Common myeloid progenitor, CD34-positive (primary cell): Measurements from ENCODE around the gene ZNF644. TPM values are rescaled to one million over a fixed set of nuclear protein-coding genes. Genes with fewer than 3 reads are reported as not detected.
"Not testable (repeated sequence)": the region's sequence is repeated elsewhere in the genome, so short reads cannot be mapped to it uniquely, and the experiment has no call there.

Source experiments
- CTCF ChIA-PET: fragments of 350-600 bp; sonication (Branson Sonifier 250); formaldehyde crosslinking; loops from one replicate; lab custom pipeline; 2021; ENCODE audit warnings: antibody characterized with exemption; lab: Charles Lee
- POLR2A ChIA-PET: fragments of 350-600 bp; sonication (Branson Sonifier 250); formaldehyde crosslinking; loops from one replicate; lab custom pipeline; 2021; ENCODE audit warnings: antibody characterized with exemption; lab: Charles Lee
- DNase-seq, 3 donors: peaks; one replicate each; pipeline versions ENCODE4 v3.0.0 to v3.0.0-alpha.2; 2013
- H3K27ac ChIP-seq, 2 experiments: 1 replicate in 1 of 2; 2 replicates in 1 of 2; pipeline ENCODE4 v1.7.0; 2013; ENCODE audit warnings: inconsistent platforms in 2 of 2, low read length in 2 of 2, mild to moderate bottlenecking in 2 of 2, low read depth in 1 of 2, moderate library complexity in 1 of 2; ENCODE audit not compliant: severe bottlenecking in 2 of 2, insufficient read depth in 1 of 2, poor library complexity in 1 of 2
- H3K27me3 ChIP-seq, 5 experiments: replicated peaks in 2 of 5; 1 replicate in 3 of 5; 2 replicates in 2 of 5; pipeline versions ENCODE4 v1.6.1 to v1.7.0; 2013; ENCODE audit warnings: low read length in 4 of 5, mild to moderate bottlenecking in 2 of 5, moderate library complexity in 2 of 5, inconsistent platforms in 1 of 5; ENCODE audit not compliant: insufficient read depth in 5 of 5, control insufficient read depth in 4 of 5
- H3K36me3 ChIP-seq, 4 experiments: 1 replicate in 2 of 4; 2 replicates in 2 of 4; pipeline versions ENCODE4 v1.6.1 to v1.7.0; 2013; ENCODE audit warnings: low read length in 3 of 4, control low read depth in 1 of 4, mild to moderate bottlenecking in 1 of 4; ENCODE audit not compliant: control insufficient read depth in 4 of 4, insufficient read depth in 4 of 4
- H3K4me1 ChIP-seq, 4 experiments: 1 replicate in 3 of 4; 2 replicates in 1 of 4; pipeline versions ENCODE4 v1.6.1 to v1.7.1; 2013; ENCODE audit warnings: low read length in 3 of 4, mild to moderate bottlenecking in 3 of 4, control low read depth in 1 of 4, inconsistent platforms in 1 of 4, moderate library complexity in 1 of 4; ENCODE audit not compliant: control insufficient read depth in 4 of 4, insufficient read depth in 4 of 4; ENCODE audit errors: control extremely low read depth in 1 of 4
- H3K4me3 ChIP-seq, 7 experiments: 1 replicate in 4 of 7; 2 replicates in 3 of 7; pipeline versions ENCODE4 v1.5.1 to v1.7.0; 2013; ENCODE audit warnings: mild to moderate bottlenecking in 7 of 7, low read length in 6 of 7, moderate library complexity in 6 of 7, inconsistent platforms in 2 of 7, low read depth in 2 of 7, control low read depth in 1 of 7; ENCODE audit not compliant: insufficient read depth in 4 of 7, control insufficient read depth in 1 of 7; ENCODE audit errors: extremely low read depth in 1 of 7
- H3K9me3 ChIP-seq, 5 experiments: 1 replicate in 4 of 5; 2 replicates in 1 of 5; pipeline versions ENCODE4 v1.6.1 to v1.7.1; 2013; ENCODE audit warnings: low read length in 4 of 5, mild to moderate bottlenecking in 2 of 5, inconsistent platforms in 1 of 5, low read depth in 1 of 5, moderate library complexity in 1 of 5; ENCODE audit not compliant: control insufficient read depth in 4 of 5, insufficient read depth in 2 of 5; ENCODE audit errors: control extremely low read depth in 1 of 5
- WGBS: methylation state at CpG from one replicate; pipeline ENCODE4 v1.1.5; 2013; ENCODE audit not compliant: insufficient coverage; 5-methylcytosine and 5-hydroxymethylcytosine counted together
- polyA plus RNA-seq: library from polyadenylated mRNA; unstranded; fragments of 120-200 nt; gene quantifications from one replicate; pipeline ENCODE4 v1.2.1, GENCODE V29; 2013

The ZNF644 gene
- 30.8 TPM for polyA plus RNA-seq

GRCh38 chr1:91021686-91022517, at the start of gene ZNF644:
Gene ZNF644, minus strand, starts transcription at chr1:91022035. Its CDS starts 39,682 bp downstream, at chr1:90982353.
- Histone ChIP-seq H3K27me3 (no peaks in the 10 kb centered on the region), H3K4me1 (peaks cover 13 to 44% (median 30%) of the 10 kb centered on the region in 4 experiments), H3K36me3 (peaks cover 0 to 5% (median 0%) of the 10 kb centered on the region in 4 experiments), H3K4me3 (peak within 1 kb of the TSS; percentile 83 to 98 (median 92)), H3K9me3 (no peaks in the 10 kb centered on the region), H3K27ac (peak within 1 kb of the TSS; percentile 98 to 99)
- peak; percentile 84 to 92 (median 92) for DNase-seq
- POLR2A ChIA-PET = interaction anchor here (1.0 kb wide), 1 partner anchor 9 kb away, joined by 3 read pairs; no protein-coding TSS in a partner anchor
- CTCF ChIA-PET = interaction anchor here (1.4 to 2.0 kb wide), 2 partner anchors 11 to 143 kb away, joined by 5 to 6 read pairs; no protein-coding TSS in a partner anchor
- under 1% methylated on average over 59 of the region's 70 CpGs for WGBS

GRCh38 chr1:91070298-91070697, 48.5 kb upstream of the ZNF644 start:
- Histone ChIP-seq H3K27ac (no peak overlapping the region), H3K9me3 (no peaks in the 10 kb centered on the region), H3K27me3 (peaks cover 0 to 2% (median 0%) of the 10 kb centered on the region in 5 experiments), H3K4me3 (peak overlapping the region in 1 of 7 experiments; percentile 4), H3K4me1 (peaks cover 0 to 2% (median under 1%) of the 10 kb centered on the region in 4 experiments), H3K36me3 (no peaks in the 10 kb centered on the region)
- DNase-seq = no peak
- CTCF ChIA-PET = interaction anchor here (1.2 to 1.3 kb wide), 2 partner anchors 9 to 96 kb away, joined by 3 read pairs; no protein-coding TSS in a partner anchor
- WGBS = 100% methylated on average over 3 of the region's 3 CpGs
- POLR2A ChIA-PET = no interaction called here

DNA sequence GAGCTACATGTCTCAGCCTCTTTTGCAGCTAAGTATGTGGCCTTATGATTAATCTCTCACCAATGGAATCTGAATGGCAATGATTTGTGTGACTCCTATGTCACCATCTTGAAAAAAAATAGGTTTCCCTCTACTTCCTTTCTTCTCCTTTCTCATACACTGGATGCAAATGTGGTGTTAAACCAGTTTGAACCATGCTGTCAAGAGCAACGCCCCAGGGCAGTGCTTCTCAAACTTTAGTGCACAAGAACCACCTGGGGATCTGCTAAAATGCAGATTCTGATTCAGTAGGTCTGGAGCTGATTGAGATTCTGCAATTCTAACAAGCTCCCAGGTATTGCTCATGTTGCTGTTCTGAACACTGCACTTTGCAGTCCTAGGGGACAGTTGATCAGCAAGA, 44.7 kb upstream of the ZNF644 start:
- POLR2A ChIA-PET = no interaction called here
- Histone ChIP-seq H3K4me1 (no peaks in the 10 kb centered on the region), H3K36me3 (no peaks in the 10 kb centered on the region), H3K4me3 (no peak overlapping the region), H3K27me3 (peaks cover 0 to 2% (median 0%) of the 10 kb centered on the region in 5 experiments), H3K9me3 (peaks cover 0 to 5% (median 0%) of the 10 kb centered on the region in 5 experiments), H3K27ac (no peak overlapping the region)
- DNase-seq = no peak
- CTCF ChIA-PET = no interaction called here
- WGBS = 83% methylated on average over 1 of the region's 1 CpG

GRCh38 chr1:91065337-91065736, 43.5 kb upstream of the ZNF644 start:
- H3K36me3 ChIP-seq = no peaks in the 10 kb centered on the region
- POLR2A ChIA-PET = no interaction called here
- H3K27me3 ChIP-seq = peaks cover 0 to 2% (median 0%) of the 10 kb centered on the region in 5 experiments
- no peaks in the 10 kb centered on the region for H3K4me1 ChIP-seq
- WGBS = 97% methylated on average over 4 of the region's 4 CpGs
- DNase-seq = no peak
- CTCF ChIA-PET = no interaction called here
- H3K9me3 ChIP-seq = peaks cover 0 to 5% (median 0%) of the 10 kb centered on the region in 5 experiments
- no peak overlapping the region for H3K4me3 ChIP-seq
- no peak overlapping the region for H3K27ac ChIP-seq

GRCh38 chr1:91063403-91063802, 41.6 kb upstream of the ZNF644 start:
- H3K4me3 ChIP-seq, H3K4me1 ChIP-seq, POLR2A ChIA-PET, H3K9me3 ChIP-seq, H3K27me3 ChIP-seq, H3K36me3 ChIP-seq, H3K27ac ChIP-seq, CTCF ChIA-PET: not testable (repeated sequence)
- peak in 2 of 3 donors; percentile 41 to 60 for DNase-seq
- 71% methylated on average over 4 of the region's 5 CpGs for WGBS

DNA sequence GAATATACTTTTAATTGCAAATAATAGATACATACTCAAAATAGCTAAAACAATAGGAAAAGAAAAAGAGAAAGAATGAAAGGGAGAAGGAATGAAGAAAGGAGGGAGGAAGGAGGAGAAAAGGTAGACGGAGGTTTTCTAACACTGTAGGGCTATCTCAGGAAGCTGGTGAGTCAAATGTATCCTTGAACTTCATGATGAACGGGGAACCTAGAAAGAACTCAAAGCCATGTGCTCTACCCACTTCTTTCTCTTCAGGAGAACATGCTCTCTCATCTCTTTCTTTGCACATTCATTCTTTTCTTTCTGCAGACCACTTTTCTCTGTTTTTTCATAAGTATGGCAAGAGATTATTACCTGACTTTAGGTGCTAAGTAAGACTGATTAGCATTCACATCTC, 37.3 kb upstream of the ZNF644 start:
- Histone ChIP-seq H3K4me1 (peaks cover 0 to 10% (median 8%) of the 10 kb centered on the region in 4 experiments), H3K27ac (no peak overlapping the region), H3K9me3 (peaks cover 0 to 5% (median 0%) of the 10 kb centered on the region in 5 experiments), H3K27me3 (no peaks in the 10 kb centered on the region), H3K4me3 (no peak overlapping the region), H3K36me3 (no peaks in the 10 kb centered on the region)
- ChIA-PET CTCF (interaction anchor here (1.4 kb wide), 1 partner anchor 13 kb away, joined by 5 read pairs; no protein-coding TSS in a partner anchor), POLR2A (no interaction called here)
- WGBS = 100% methylated on average over 1 of the region's 2 CpGs
- DNase-seq = no peak

- DNase-seq = peak in 2 of 3 donors; percentile 21 to 38
- no CpG with 5 or more reads among the region's 2 CpGs for WGBS
- H3K36me3 ChIP-seq = no peaks in the 10 kb centered on the region
- no peaks in the 10 kb centered on the region for H3K27me3 ChIP-seq
- ChIA-PET POLR2A (no interaction called here), CTCF (interaction anchor here (1.4 kb wide), 1 partner anchor 11 kb away, joined by 5 read pairs; no protein-coding TSS in a partner anchor)
- no peak overlapping the region for H3K4me3 ChIP-seq
- H3K9me3 ChIP-seq = no peaks in the 10 kb centered on the region
- no peak overlapping the region for H3K27ac ChIP-seq
- peaks cover 0 to 10% (median 8%) of the 10 kb centered on the region in 4 experiments for H3K4me1 ChIP-seq
Measured at GRCh38 chr1:91057784-91058183, 35.9 kb upstream of the ZNF644 start.
